Endothelial cell of umbilical vein (primary cell): ENCODE results near the gene HAPLN2. TPM values are rescaled to one million over a fixed set of nuclear protein-coding genes. Genes with fewer than 3 reads are reported as not detected.

Source experiments
- BruUV-seq: library from RNA; stranded (reverse); fragments of 400-500 nt; replicated peaks from 2 replicates; lab custom pipeline; 2021; lab: Mats Ljungman, UMichigan
- CTCF ChIA-PET: fragments of 300-600, 350-600 bp; sonication (Branson Sonifier 250); formaldehyde crosslinking; loops from one replicate; lab custom pipeline; 2021; ENCODE audit warnings: antibody characterized with exemption, inconsistent platforms; lab: Charles Lee
- POLR2A ChIA-PET: fragments of 300-600, 350-600 bp; sonication (Branson Sonifier 250); formaldehyde crosslinking; loops from one replicate; lab custom pipeline; 2021; ENCODE audit warnings: antibody characterized with exemption, inconsistent platforms; lab: Charles Lee
- DNase-seq: peaks from one replicate; pipeline ENCODE4 v3.0.0-alpha.2; 2011; ENCODE audit warnings: low read depth, low spot score
- FAIRE-seq: peaks from 2 replicates; lab custom pipeline; 2011; peaks lifted over from hg19 to GRCh38; lab: Jason Lieb, UNC
- H2AFZ ChIP-seq: 2 replicates; pipeline ENCODE4 v1.6.0; 2012; ENCODE audit warnings: low read depth, low read length, control low read depth, inconsistent platforms
- H3K27ac ChIP-seq: 2 replicates; pipeline ENCODE4 v1.5.1; 2011; ENCODE audit warnings: low read depth, mild to moderate bottlenecking, control low read depth, low read length, moderate library complexity; ENCODE audit not compliant: insufficient read depth
- H3K27me3 ChIP-seq, 2 experiments: 2 replicates each; pipeline versions ENCODE4 v1.6.0 to v1.6.1; 2011; ENCODE audit warnings: low read length in 2 of 2, mixed read lengths in 1 of 2; ENCODE audit not compliant: control insufficient read depth in 2 of 2, insufficient read depth in 2 of 2
- H3K36me3 ChIP-seq, 2 experiments: 2 replicates in 1 of 2; 3 replicates in 1 of 2; pipeline ENCODE4 v1.5.1; 2011; ENCODE audit warnings: low read length in 2 of 2, mild to moderate bottlenecking in 1 of 2, moderate library complexity in 1 of 2; ENCODE audit not compliant: control insufficient read depth in 2 of 2, insufficient read depth in 2 of 2; ENCODE audit errors: extremely low read depth in 1 of 2
- H3K4me1 ChIP-seq: 3 replicates; pipeline ENCODE4 v1.5.1; 2011; ENCODE audit warnings: mild to moderate bottlenecking, low read length; ENCODE audit not compliant: control insufficient read depth, insufficient read depth; ENCODE audit errors: extremely low read depth
- H3K4me2 ChIP-seq: 2 replicates; pipeline ENCODE4 v1.6.1; 2011; ENCODE audit warnings: low read length, control low read depth, mixed read lengths; ENCODE audit not compliant: insufficient read depth
- H3K4me3 ChIP-seq, 3 experiments: fragments of 200-600 bp in 1 of 3; sonication (generic), shearing (Covaris generic) in 1 of 3; replicated peaks in 1 of 3; 2 replicates each; pipeline ENCODE4 v1.5.1; 2011 to 2016; ENCODE audit warnings: control low read depth in 3 of 3, low read length in 3 of 3, mild to moderate bottlenecking in 2 of 3, inconsistent platforms in 1 of 3, low read depth in 1 of 3, moderate library complexity in 1 of 3; ENCODE audit not compliant: insufficient read depth in 1 of 3
- H3K79me2 ChIP-seq: 2 replicates; pipeline ENCODE4 v1.6.0; 2012; ENCODE audit warnings: low read length, inconsistent platforms; ENCODE audit not compliant: control insufficient read depth, insufficient read depth
- H3K9ac ChIP-seq: replicated peaks from 2 replicates; pipeline ENCODE3; 2011; ENCODE audit warnings: low read length, control low read depth; ENCODE audit not compliant: insufficient read depth; ENCODE audit errors: extremely low read depth
- H3K9me1 ChIP-seq: replicated peaks from 3 replicates; pipeline ENCODE4 v1.6.0; 2011; ENCODE audit warnings: mild to moderate bottlenecking, low read length; ENCODE audit not compliant: control insufficient read depth, insufficient read depth; ENCODE audit errors: extremely low read depth
- H3K9me3 ChIP-seq: replicated peaks from 2 replicates; pipeline ENCODE4 v1.5.1; 2012; ENCODE audit warnings: low read length, inconsistent platforms; ENCODE audit not compliant: control insufficient read depth, insufficient read depth
- H4K20me1 ChIP-seq: replicated peaks from 2 replicates; pipeline ENCODE3; 2011; ENCODE audit warnings: mild to moderate bottlenecking, low read length; ENCODE audit not compliant: control insufficient read depth, insufficient read depth; ENCODE audit errors: extremely low read depth
- EZH2 ChIP-seq: IDR thresholded peaks from 2 replicates; pipeline ENCODE4 v1.6.1; 2012; ENCODE audit warnings: borderline replicate concordance, low read depth, mild to moderate bottlenecking, moderate library complexity, low read length, inconsistent platforms; ENCODE audit not compliant: severe bottlenecking
- FOS ChIP-seq: IDR thresholded peaks from 2 replicates; pipeline ENCODE4 v1.6.1; 2011; ENCODE audit warnings: mild to moderate bottlenecking, low read length, moderate library complexity, borderline replicate concordance; ENCODE audit not compliant: insufficient read depth
- GATA2 ChIP-seq: IDR thresholded peaks from 2 replicates; pipeline ENCODE4 v1.7.0; 2011; ENCODE audit warnings: low read depth, mild to moderate bottlenecking, moderate library complexity, mixed read lengths, low read length; ENCODE audit not compliant: insufficient read length, insufficient read depth
- JUN ChIP-seq: IDR thresholded peaks from 2 replicates; pipeline ENCODE4 v1.6.1; 2011; ENCODE audit warnings: borderline replicate concordance, low read depth; ENCODE audit not compliant: insufficient read length, insufficient read depth
- MYC ChIP-seq: IDR thresholded peaks from one replicate; pipeline ENCODE4 v1.6.1; 2011; ENCODE audit warnings: mild to moderate bottlenecking, low read depth, low read length
- POLR2A ChIP-seq: IDR thresholded peaks from 2 replicates; pipeline ENCODE4 v1.6.1; 2012; ENCODE audit warnings: low read depth, mild to moderate bottlenecking, control low read depth, low read length
- POLR2AphosphoS5 ChIP-seq: IDR thresholded peaks from 2 replicates; pipeline ENCODE4 v1.6.1; 2012; ENCODE audit warnings: low read depth, mild to moderate bottlenecking, control low read depth, low read length, moderate library complexity; ENCODE audit not compliant: insufficient read depth
- dilution Hi-C: fragments of 300-500 bp; cut with MboI; formaldehyde crosslinking; loops from one replicate; pipeline ENCODE4 v1.15.0; 2019; ENCODE audit warnings: low sequenced_read_pairs; ENCODE audit not compliant: extremely low pct_ligation_motif_present
- intact Hi-C: fragments of 100-400 bp; cut with micrococcal nuclease; formaldehyde crosslinking; loops from one replicate; pipeline ENCODE4 v1.10.0; 2022
- polyA plus RNA-seq, 4 experiments: library from polyadenylated mRNA; depleted of rRNA in 3 of 4; stranded (reverse) in 3 of 4; unstranded in 1 of 4; fragments of >200 nt; gene quantifications; 2 replicates each; pipeline versions ENCODE4 v1.2.1 to v1.2.3, GENCODE V29; 2011 to 2012; ENCODE audit warnings: missing spikeins in 1 of 4
- total RNA-seq: library from RNA; stranded (reverse); gene quantifications from 2 replicates; pipeline ENCODE4 v1.2.3, GENCODE V29; 2021
- TF ChIP-seq, protein P1 (sequence below), 2 donors: IDR thresholded peaks; 1 replicate in 1 of 2; 2 replicates in 1 of 2; pipeline ENCODE4 v1.5.1; 2011; ENCODE audit warnings: low read length in 2 of 2, mild to moderate bottlenecking in 2 of 2, moderate library complexity in 2 of 2, control low read depth in 1 of 2, inconsistent platforms in 1 of 2, low read depth in 1 of 2; ENCODE audit not compliant: insufficient read depth in 1 of 2; ENCODE audit errors: extremely low read depth in 1 of 2
- TF ChIP-seq, protein P2 (sequence below): IDR thresholded peaks from 2 replicates; pipeline ENCODE4 v1.6.1; 2011; ENCODE audit not compliant: insufficient read depth, insufficient read length

The HAPLN2 gene
- total and polyA plus RNA-seq, 2 donors (not counting 3 experiments of a cell fraction or from before 2014, with no cell fraction given): not detected

DNA sequence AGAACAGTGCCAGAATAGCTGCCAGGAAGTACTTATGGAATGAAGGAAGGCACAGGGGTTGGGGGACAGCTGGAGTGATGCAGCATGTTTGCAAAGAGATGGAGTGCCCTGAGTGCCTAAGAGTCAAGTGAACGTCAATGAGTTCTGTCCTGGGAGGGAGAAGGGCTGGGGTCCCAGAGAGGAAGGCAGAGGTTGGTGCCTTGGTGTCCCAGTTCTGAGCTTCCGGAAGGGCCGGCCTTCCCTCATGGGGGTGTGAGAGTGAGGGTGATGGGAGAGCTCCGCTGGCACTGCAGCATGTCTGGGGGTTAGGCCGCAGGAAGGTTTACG is 40.4 kb downstream of the HAPLN2 start:
- H3K4me1 ChIP-seq: peaks cover 62% of the 10 kb centered on the region
- peak overlapping the region; percentile 22 for H2AFZ ChIP-seq
- POLR2A ChIA-PET: interaction anchor here (4.5 kb wide), 1 partner anchor 17 kb away, joined by 32 read pairs; the partner anchor contains the start of gene NES
- no peak for TF ChIP-seq EZH2
- TF ChIP-seq, protein P1, sequence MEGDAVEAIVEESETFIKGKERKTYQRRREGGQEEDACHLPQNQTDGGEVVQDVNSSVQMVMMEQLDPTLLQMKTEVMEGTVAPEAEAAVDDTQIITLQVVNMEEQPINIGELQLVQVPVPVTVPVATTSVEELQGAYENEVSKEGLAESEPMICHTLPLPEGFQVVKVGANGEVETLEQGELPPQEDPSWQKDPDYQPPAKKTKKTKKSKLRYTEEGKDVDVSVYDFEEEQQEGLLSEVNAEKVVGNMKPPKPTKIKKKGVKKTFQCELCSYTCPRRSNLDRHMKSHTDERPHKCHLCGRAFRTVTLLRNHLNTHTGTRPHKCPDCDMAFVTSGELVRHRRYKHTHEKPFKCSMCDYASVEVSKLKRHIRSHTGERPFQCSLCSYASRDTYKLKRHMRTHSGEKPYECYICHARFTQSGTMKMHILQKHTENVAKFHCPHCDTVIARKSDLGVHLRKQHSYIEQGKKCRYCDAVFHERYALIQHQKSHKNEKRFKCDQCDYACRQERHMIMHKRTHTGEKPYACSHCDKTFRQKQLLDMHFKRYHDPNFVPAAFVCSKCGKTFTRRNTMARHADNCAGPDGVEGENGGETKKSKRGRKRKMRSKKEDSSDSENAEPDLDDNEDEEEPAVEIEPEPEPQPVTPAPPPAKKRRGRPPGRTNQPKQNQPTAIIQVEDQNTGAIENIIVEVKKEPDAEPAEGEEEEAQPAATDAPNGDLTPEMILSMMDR (IDR thresholded peaks at IDR 0.05; ENCODE audit: extremely low read depth in 1 of 2, insufficient read depth in 1 of 2, low read depth in 1 of 2, low read length in 2 of 2): no peak
- TF ChIP-seq GATA2: no peak
- no peak for TF ChIP-seq MYC
- TF ChIP-seq, protein P2, sequence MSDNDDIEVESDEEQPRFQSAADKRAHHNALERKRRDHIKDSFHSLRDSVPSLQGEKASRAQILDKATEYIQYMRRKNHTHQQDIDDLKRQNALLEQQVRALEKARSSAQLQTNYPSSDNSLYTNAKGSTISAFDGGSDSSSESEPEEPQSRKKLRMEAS: no peak
- no peak for TF ChIP-seq POLR2AphosphoS5
- no peak for TF ChIP-seq POLR2A
- TF ChIP-seq FOS: no peak
- no peak for TF ChIP-seq JUN
- no peak for FAIRE-seq
- no TSS peak for BruUV-seq
- no peaks in the 10 kb centered on the region for H3K79me2 ChIP-seq
- H3K4me3 ChIP-seq: no peak overlapping the region
- peak overlapping the region; percentile 51 for H3K4me2 ChIP-seq
- no peak for DNase-seq
- H3K9me1 ChIP-seq: no peaks in the 10 kb centered on the region
- intact Hi-C loops (no loop called here), dilution Hi-C loops (no loop called here)
- CTCF ChIA-PET: interaction anchor here (0.6 to 8.7 kb wide), 10 partner anchors 10 to 268 kb away, joined by 3 to 237 read pairs (median 6); partner anchors contain the start of genes HAPLN2 and NES
- peak overlapping the region; percentile 18 for H3K27ac ChIP-seq
- H3K9ac ChIP-seq: peak overlapping the region; percentile 26
- H3K27me3 ChIP-seq: peaks cover 3 to 9% of the 10 kb centered on the region in 2 experiments
- H3K36me3 ChIP-seq: no peaks in the 10 kb centered on the region
- no peaks in the 10 kb centered on the region for H4K20me1 ChIP-seq
- no peaks in the 10 kb centered on the region for H3K9me3 ChIP-seq
